GM23248 (cell line): ENCODE results near the gene PCBP3.

ENCODE experiments used
- EZH2 ChIP-seq: fragments of 200-600 bp; sonication (generic); IDR thresholded peaks from 2 replicates; pipeline ENCODE4 v1.6.1; 2018; ENCODE audit warnings: antibody characterized with exemption, mild to moderate bottlenecking; ENCODE audit not compliant: insufficient read depth, poor library complexity, severe bottlenecking
- EZH2phosphoT487 ChIP-seq: fragments of 200-600 bp; sonication (generic); IDR thresholded peaks from 2 replicates; pipeline ENCODE4 v1.6.1; 2018; ENCODE audit warnings: antibody characterized with exemption, moderate library complexity, mild to moderate bottlenecking, low read depth; ENCODE audit not compliant: insufficient read depth

- no peak for TF ChIP-seq EZH2
- TF ChIP-seq EZH2phosphoT487, result no peak
These were observed 25.9 kb downstream of the PCBP3 start for GRCh38 chr21:45669382-45669781.
